BJ (cell line): ENCODE data around the gene JAG1. TPM values are rescaled to one million over a fixed set of nuclear protein-coding genes. Genes with fewer than 3 reads are reported as not detected.

ENCODE experiments used
- CTCF ChIA-PET: fragments of 350-600 bp; formaldehyde crosslinking; extraction: SDS; loops from one replicate; lab custom pipeline; 2021; ENCODE audit warnings: antibody characterized with exemption, inconsistent platforms; lab: Yijun Ruan, JAX
- POLR2A ChIA-PET: fragments of 300-600 bp; sonication (Branson Sonifier 250); formaldehyde crosslinking; extraction: SDS; loops from one replicate; lab custom pipeline; 2021; ENCODE audit warnings: antibody characterized with exemption; lab: Charles Lee
- DNase-seq: peaks from one replicate; pipeline ENCODE4 v3.0.0-alpha.2; 2011; ENCODE audit warnings: low read depth
- H3K27me3 ChIP-seq: 2 replicates; pipeline ENCODE4 v1.6.0; 2011; ENCODE audit warnings: low read length; ENCODE audit not compliant: control insufficient read depth, insufficient read depth
- H3K36me3 ChIP-seq: 2 replicates; pipeline ENCODE4 v1.5.1; 2011; ENCODE audit warnings: low read length; ENCODE audit not compliant: control insufficient read depth, insufficient read depth
- H3K4me3 ChIP-seq: 2 replicates; pipeline ENCODE4 v1.5.1; 2011; ENCODE audit warnings: low read depth, mild to moderate bottlenecking, control low read depth, low read length
- CTCF ChIP-seq: IDR thresholded peaks from 2 replicates; pipeline ENCODE4 v1.5.1; 2011; ENCODE audit warnings: low read depth, mild to moderate bottlenecking, control low read depth, inconsistent platforms, low read length, moderate library complexity; ENCODE audit not compliant: insufficient read depth
- polyA plus RNA-seq: library from polyadenylated mRNA; depleted of rRNA; stranded (reverse); fragments of >200 nt; gene quantifications from 2 replicates; pipeline ENCODE4 v1.2.3, GENCODE V29; 2011

The JAG1 gene
- polyA plus RNA-seq, 1 experiment: 19.9 TPM

- H3K27me3 ChIP-seq: no peaks in the 10 kb centered on the region
- H3K4me3 ChIP-seq: no peak overlapping the region
- no peak for TF ChIP-seq CTCF
- POLR2A ChIA-PET: no interaction called here
- CTCF ChIA-PET: no interaction called here
- no peak for DNase-seq
- H3K36me3 ChIP-seq: peaks cover 21% of the 10 kb centered on the region
Observed at GRCh38 chr20:10647909-10648308, 25.9 kb downstream of the JAG1 start.

GRCh38 chr20:10647471-10647870 lies 26.3 kb downstream of the JAG1 start:
- ChIA-PET POLR2A (no interaction called here), CTCF (interaction anchor here (0.7 kb wide), 1 partner anchor 10 kb away, joined by 3 read pairs; no protein-coding TSS in a partner anchor)
- peak; percentile 56 for TF ChIP-seq CTCF
- DNase-seq: no peak
- Histone ChIP-seq H3K4me3 (no peak overlapping the region), H3K36me3 (peaks cover 21% of the 10 kb centered on the region), H3K27me3 (no peaks in the 10 kb centered on the region)

DNA sequence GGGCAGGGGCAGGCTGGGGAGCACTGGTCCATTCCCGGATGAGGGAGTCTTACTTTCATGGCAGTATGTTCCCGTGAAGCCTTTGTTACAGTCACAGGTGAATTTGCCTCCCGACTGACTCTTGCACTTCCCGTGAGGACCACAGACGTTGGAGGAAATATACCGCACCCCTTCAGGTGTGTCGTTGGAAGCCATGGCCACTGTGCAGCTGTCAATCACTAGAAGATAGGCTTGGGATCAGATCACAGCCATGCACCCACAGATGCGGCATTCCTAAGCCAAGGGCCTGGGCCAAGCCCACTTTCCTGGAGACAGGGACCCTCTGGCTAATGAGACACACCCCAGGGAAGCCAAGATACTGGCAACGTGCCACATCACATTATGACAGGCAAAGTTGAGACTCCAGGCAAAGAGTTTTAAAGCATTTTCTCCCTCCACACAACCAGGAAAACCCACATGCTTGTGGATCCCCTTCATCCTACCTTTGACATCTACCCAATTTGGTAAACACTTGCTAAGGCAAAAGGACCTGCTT lies 26.8 kb downstream of the JAG1 start:
- no peak for DNase-seq
- no peak overlapping the region for H3K4me3 ChIP-seq
- no peak for TF ChIP-seq CTCF
- CTCF ChIA-PET: interaction anchor here (0.7 kb wide), 1 partner anchor 10 kb away, joined by 3 read pairs; no protein-coding TSS in a partner anchor
- peaks cover 26% of the 10 kb centered on the region for H3K36me3 ChIP-seq
- H3K27me3 ChIP-seq: no peaks in the 10 kb centered on the region
- POLR2A ChIA-PET: no interaction called here

GRCh38 chr20:10646006-10646405 lies 27.8 kb downstream of the JAG1 start:
- CTCF ChIA-PET: interaction anchor here (1.4 kb wide), 1 partner anchor 35 kb away, joined by 4 read pairs; no protein-coding TSS in a partner anchor
- peaks cover 31% of the 10 kb centered on the region for H3K36me3 ChIP-seq
- no peak for TF ChIP-seq CTCF

GRCh38 chr20:10645205-10645570 lies 28.6 kb downstream of the JAG1 start:
- DNase-seq: no peak
- Histone ChIP-seq H3K4me3 (no peak overlapping the region), H3K36me3 (peaks cover 33% of the 10 kb centered on the region), H3K27me3 (no peaks in the 10 kb centered on the region)
- CTCF ChIA-PET: interaction anchor here (1.4 kb wide), 1 partner anchor 34 kb away, joined by 4 read pairs; no protein-coding TSS in a partner anchor
- no peak for TF ChIP-seq CTCF
- POLR2A ChIA-PET: no interaction called here

More at GRCh38 chr20:10646006-10646405, 27.8 kb downstream of the JAG1 start:
- POLR2A ChIA-PET: no interaction called here
- Histone ChIP-seq H3K4me3 (no peak overlapping the region), H3K27me3 (no peaks in the 10 kb centered on the region)
- DNase-seq: no peak
